ENCODE data around the gene TNFRSF13B. TPM values are rescaled to one million over a fixed set of nuclear protein-coding genes. Genes with fewer than 3 reads are reported as not detected.
A peak's percentile ranks its signal among the peaks of the same experiment; 100 is the strongest.

TNFRSF13B gene
- total and polyA plus RNA-seq, 8 donors = 0.25 to 1.8 (median 1.1) TPM; not detected in 4

DNA sequence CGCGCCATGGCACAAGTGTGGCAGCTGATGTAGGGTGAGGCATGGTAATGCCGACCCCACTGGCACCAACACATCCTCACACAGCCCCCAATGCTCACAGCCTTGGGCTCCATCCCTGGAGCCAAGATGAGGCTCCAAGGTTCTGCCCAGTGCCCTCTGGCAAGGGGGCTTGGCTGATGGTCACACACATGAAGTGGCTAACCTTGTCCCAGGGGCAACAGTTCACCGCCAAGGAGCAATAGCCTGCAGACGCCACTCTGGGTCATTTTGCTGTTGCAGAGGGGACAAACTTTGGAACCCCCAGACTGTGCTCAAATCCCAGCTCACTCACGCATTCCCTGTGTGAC, 26.8 kb downstream of the TNFRSF13B start:
- no peak for TF ChIP-seq EP300 (IDR thresholded peaks at IDR 0.05)
- TF ChIP-seq POLR2AphosphoS5 (IDR thresholded peaks at IDR 0.05) = no peak
- TF ChIP-seq, protein P1, sequence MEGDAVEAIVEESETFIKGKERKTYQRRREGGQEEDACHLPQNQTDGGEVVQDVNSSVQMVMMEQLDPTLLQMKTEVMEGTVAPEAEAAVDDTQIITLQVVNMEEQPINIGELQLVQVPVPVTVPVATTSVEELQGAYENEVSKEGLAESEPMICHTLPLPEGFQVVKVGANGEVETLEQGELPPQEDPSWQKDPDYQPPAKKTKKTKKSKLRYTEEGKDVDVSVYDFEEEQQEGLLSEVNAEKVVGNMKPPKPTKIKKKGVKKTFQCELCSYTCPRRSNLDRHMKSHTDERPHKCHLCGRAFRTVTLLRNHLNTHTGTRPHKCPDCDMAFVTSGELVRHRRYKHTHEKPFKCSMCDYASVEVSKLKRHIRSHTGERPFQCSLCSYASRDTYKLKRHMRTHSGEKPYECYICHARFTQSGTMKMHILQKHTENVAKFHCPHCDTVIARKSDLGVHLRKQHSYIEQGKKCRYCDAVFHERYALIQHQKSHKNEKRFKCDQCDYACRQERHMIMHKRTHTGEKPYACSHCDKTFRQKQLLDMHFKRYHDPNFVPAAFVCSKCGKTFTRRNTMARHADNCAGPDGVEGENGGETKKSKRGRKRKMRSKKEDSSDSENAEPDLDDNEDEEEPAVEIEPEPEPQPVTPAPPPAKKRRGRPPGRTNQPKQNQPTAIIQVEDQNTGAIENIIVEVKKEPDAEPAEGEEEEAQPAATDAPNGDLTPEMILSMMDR (IDR thresholded peaks at IDR 0.05) = no peak
- no peak for TF ChIP-seq POLR2A (IDR thresholded peaks at IDR 0.05)
- no peak overlapping the region for H3K4me3 ChIP-seq
- DNase-seq = no peak
- intact Hi-C loops (cut with DNase I; ENCODE audit: low total_unique reads) = no loop called here
- no peaks in the 10 kb centered on the region for H3K36me3 ChIP-seq
- peaks cover 4 to 21% (median 17%) of the 10 kb centered on the region in 4 donors for H3K9me3 ChIP-seq
- no peak overlapping the region for H3K27ac ChIP-seq
- WGBS, 5 donors = 88 to 97% (median 90%) methylated on average over 4 to 6 of the region's 6 CpGs
- peaks cover 0 to 27% (median 0%) of the 10 kb centered on the region in 3 donors for H3K27me3 ChIP-seq
- no peaks in the 10 kb centered on the region for H3K4me1 ChIP-seq

DNA sequence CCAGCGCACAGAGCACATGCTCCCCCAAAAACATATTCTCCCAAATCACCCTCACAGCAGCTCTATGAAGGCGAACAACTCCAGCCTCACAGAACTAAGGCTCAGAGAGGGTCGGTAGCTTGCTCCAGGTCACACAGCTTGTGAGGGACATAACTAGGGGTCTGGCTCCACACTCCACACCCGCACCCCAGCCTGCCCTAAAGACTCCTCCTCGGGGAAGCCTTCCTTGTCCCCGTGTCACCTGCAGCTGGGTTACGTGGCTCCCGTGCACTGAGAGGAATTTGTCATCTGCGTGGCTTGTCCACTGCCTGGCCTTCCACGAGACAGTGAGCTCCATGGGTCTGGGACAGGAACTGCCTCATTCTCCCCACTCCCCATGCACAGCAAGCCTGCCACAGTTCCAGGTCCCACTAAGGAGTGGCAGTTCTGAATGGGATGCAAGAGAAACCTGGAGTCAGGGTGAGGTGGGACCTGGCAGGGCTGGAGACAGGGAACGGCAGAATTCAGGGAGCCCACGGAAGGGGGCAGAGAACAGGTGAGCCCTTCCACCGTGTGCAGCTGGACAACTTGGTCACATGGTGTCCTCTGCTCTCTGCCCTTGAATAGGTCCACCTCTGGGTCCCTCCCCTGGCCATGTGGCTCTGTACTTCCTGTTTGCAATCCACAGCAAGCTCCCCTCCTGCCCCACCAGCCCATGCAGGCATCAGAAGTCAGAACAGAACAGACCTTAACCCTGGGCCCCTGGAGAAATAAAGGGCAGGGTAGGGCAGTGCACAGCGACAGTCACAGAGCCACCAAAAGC, 27.4 kb downstream of the TNFRSF13B start:
- H3K9me3 ChIP-seq = peaks cover 4 to 18% (median 15%) of the 10 kb centered on the region in 4 donors
- H3K27me3 ChIP-seq = peaks cover 0 to 33% (median 0%) of the 10 kb centered on the region in 3 donors
- no peaks in the 10 kb centered on the region for H3K4me1 ChIP-seq
- no peak for TF ChIP-seq POLR2A (IDR thresholded peaks at IDR 0.05)
- no peak for TF ChIP-seq POLR2AphosphoS5 (IDR thresholded peaks at IDR 0.05)
- TF ChIP-seq EP300 (IDR thresholded peaks at IDR 0.05) = no peak
- TF ChIP-seq, protein P1 (IDR thresholded peaks at IDR 0.05) = no peak
- no peak overlapping the region for H3K27ac ChIP-seq
- H3K4me3 ChIP-seq = no peak overlapping the region
- intact Hi-C loops (cut with DNase I; ENCODE audit: low total_unique reads) = no loop called here
- DNase-seq = peak in 1 of 2 donors; percentile 18
- H3K36me3 ChIP-seq = no peaks in the 10 kb centered on the region
- 73 to 88% (median 78%) methylated on average over 10 to 14 of the region's 14 CpGs for WGBS, 5 donors

DNA sequence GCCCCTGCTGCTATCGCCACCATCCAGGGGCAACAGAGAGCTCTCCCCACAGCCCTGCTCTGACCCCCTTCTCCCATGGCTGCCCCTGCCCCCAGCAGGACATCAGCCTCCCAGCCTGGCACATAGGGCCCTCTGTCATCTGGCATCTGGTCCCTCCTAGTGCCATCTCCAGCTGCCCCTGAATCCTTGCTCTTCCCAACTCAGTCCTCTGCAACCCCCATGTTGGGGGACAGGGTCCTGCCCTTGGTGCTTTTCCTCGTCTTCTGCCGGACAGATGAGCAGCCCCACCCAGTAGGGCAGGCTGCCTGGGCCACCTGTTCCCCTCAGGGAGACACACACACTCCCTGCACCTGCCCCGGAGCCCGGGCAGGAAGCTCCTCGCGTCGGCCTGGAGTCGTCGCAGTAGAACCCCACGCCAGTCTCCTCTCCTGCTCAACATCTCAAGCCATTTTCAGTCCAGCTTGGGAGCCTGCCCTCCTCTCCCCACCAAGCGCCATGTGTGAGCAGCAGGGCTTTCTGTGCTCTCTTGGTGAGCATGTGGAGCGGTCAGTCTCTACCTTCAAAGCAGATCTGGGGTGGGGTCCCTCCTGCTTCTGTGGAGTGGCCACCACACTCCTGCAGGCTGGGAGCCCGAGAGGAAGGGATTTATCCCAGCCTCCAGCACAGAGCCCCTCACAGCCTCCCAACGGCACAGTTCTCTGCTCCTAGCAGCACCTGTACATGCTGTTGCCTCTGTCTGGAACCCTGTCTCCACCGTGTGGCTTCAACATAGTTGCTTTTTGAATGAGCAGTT, 28.2 kb downstream of the TNFRSF13B start:
- WGBS, 5 donors = 72 to 88% (median 84%) methylated on average over 15 to 16 of the region's 16 CpGs
- Histone ChIP-seq H3K36me3 (no peaks in the 10 kb centered on the region), H3K4me1 (no peaks in the 10 kb centered on the region), H3K9me3 (peaks cover 4 to 10% (median 7%) of the 10 kb centered on the region in 4 donors), H3K4me3 (no peak overlapping the region), H3K27ac (no peak overlapping the region), H3K27me3 (peaks cover 0 to 41% (median 0%) of the 10 kb centered on the region in 3 donors)
- intact Hi-C loops (cut with DNase I; ENCODE audit: low total_unique reads) = no loop called here
- peak in 1 of 2 donors; percentile 11 for DNase-seq
- no peak for TF ChIP-seq POLR2AphosphoS5 (IDR thresholded peaks at IDR 0.05)
- no peak for TF ChIP-seq EP300 (IDR thresholded peaks at IDR 0.05)
- TF ChIP-seq, protein P1 (IDR thresholded peaks at IDR 0.05) = no peak
- TF ChIP-seq POLR2A (IDR thresholded peaks at IDR 0.05) = no peak

DNA sequence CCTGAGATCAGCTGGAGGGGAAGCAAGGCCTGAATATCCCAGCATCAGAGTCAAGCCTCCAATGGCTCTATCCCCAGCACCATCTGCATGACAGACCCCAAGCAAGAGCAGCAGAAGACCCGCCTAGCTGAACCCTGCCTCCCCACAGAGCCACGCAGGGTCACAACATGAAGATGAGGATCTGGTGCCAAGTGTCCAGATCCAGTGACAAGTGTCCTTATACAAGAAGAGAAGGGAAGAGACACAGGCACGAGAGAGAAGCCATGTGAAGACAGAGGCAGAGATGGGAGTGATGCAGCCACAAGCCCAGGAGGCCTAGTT, 28.9 kb downstream of the TNFRSF13B start:
- 82 to 93% (median 91%) methylated on average over 3 of the region's 3 CpGs for WGBS, 5 donors
- intact Hi-C loops (cut with DNase I; ENCODE audit: low total_unique reads) = no loop called here
- Histone ChIP-seq H3K36me3 (no peaks in the 10 kb centered on the region), H3K9me3 (peaks cover 0 to 2% (median under 1%) of the 10 kb centered on the region in 4 donors), H3K4me3 (no peak overlapping the region), H3K27me3 (peaks cover 0 to 47% (median 0%) of the 10 kb centered on the region in 3 donors), H3K27ac (no peak overlapping the region), H3K4me1 (no peaks in the 10 kb centered on the region)
- no peak for TF ChIP-seq POLR2A (IDR thresholded peaks at IDR 0.05)
- peak in 1 of 2 donors; percentile 19 for DNase-seq

Data from stomach (tissue), 9 donors.